H9 (cell line): Measurements from ENCODE around the gene MAGEA12. TPM values are rescaled to one million over a fixed set of nuclear protein-coding genes. Genes with fewer than 3 reads are reported as not detected.
"Not testable (repeated sequence)": the region's sequence is repeated elsewhere in the genome, so short reads cannot be mapped to it uniquely, and the experiment has no call there.

Experiments
- DNase-seq: peaks from one replicate; pipeline ENCODE4 v3.0.0-alpha.2; 2017
- H2AFZ ChIP-seq: one replicate; pipeline ENCODE4 v1.6.1; 2013; ENCODE audit warnings: mild to moderate bottlenecking, low read length, control low read depth, moderate library complexity
- H2AK5ac ChIP-seq: 2 replicates; pipeline ENCODE4 v1.6.1; 2013; ENCODE audit warnings: low read length, control low read depth, mixed read lengths; ENCODE audit not compliant: insufficient read length
- H2BK120ac ChIP-seq: one replicate; pipeline ENCODE4 v1.6.1; 2013; ENCODE audit warnings: low read depth, mild to moderate bottlenecking, low read length, control low read depth, inconsistent platforms; ENCODE audit not compliant: poor library complexity, severe bottlenecking
- H2BK12ac ChIP-seq: 2 replicates; pipeline ENCODE4 v1.6.1; 2013; ENCODE audit warnings: low read length, control low read depth, mixed read lengths, low read depth; ENCODE audit not compliant: insufficient read length
- H2BK15ac ChIP-seq: 2 replicates; pipeline ENCODE4 v1.6.1; 2013; ENCODE audit warnings: low read depth, low read length, control low read depth
- H2BK20ac ChIP-seq: one replicate; pipeline ENCODE4 v1.6.1; 2013; ENCODE audit warnings: low read depth, mild to moderate bottlenecking, low read length, control low read depth, inconsistent platforms; ENCODE audit not compliant: poor library complexity, severe bottlenecking
- H2BK5ac ChIP-seq: 2 replicates; pipeline ENCODE4 v1.6.1; 2013; ENCODE audit warnings: low read length, control low read depth, mixed read lengths; ENCODE audit not compliant: insufficient read length
- H3K14ac ChIP-seq: 2 replicates; pipeline ENCODE4 v1.6.1; 2013; ENCODE audit warnings: low read length, control low read depth; ENCODE audit not compliant: insufficient read depth
- H3K18ac ChIP-seq: 2 replicates; pipeline ENCODE4 v1.6.1; 2013; ENCODE audit warnings: low read depth, mild to moderate bottlenecking, mixed read lengths, low read length, control low read depth; ENCODE audit not compliant: insufficient read length
- H3K23ac ChIP-seq: 2 replicates; pipeline ENCODE4 v1.6.1; 2013; ENCODE audit warnings: low read length, control low read depth, mixed read lengths, low read depth; ENCODE audit not compliant: insufficient read length
- H3K23me2 ChIP-seq: 2 replicates; pipeline ENCODE4 v1.6.1; 2013; ENCODE audit warnings: low read depth, mild to moderate bottlenecking, mixed read lengths, low read length, control low read depth; ENCODE audit not compliant: insufficient read length, poor library complexity, severe bottlenecking
- H3K27ac ChIP-seq: 2 replicates; pipeline ENCODE4 v1.5.1; 2013; ENCODE audit warnings: low read length, control low read depth, mixed read lengths, low read depth; ENCODE audit not compliant: insufficient read length
- H3K27me3 ChIP-seq: 2 replicates; pipeline ENCODE4 v1.6.1; 2013; ENCODE audit warnings: low read length, control low read depth, inconsistent platforms; ENCODE audit not compliant: insufficient read depth
- H3K4ac ChIP-seq: 2 replicates; pipeline ENCODE4 v1.6.1; 2013; ENCODE audit warnings: low read depth, mild to moderate bottlenecking, control low read depth, inconsistent platforms, low read length, moderate library complexity
- H3K4me1 ChIP-seq: 2 replicates; pipeline ENCODE4 v1.6.1; 2013; ENCODE audit warnings: low read length, control low read depth, inconsistent platforms; ENCODE audit not compliant: insufficient read depth
- H3K4me2 ChIP-seq: 2 replicates; pipeline ENCODE4 v1.6.1; 2013; ENCODE audit warnings: low read length, control low read depth, mixed read lengths; ENCODE audit not compliant: insufficient read length, insufficient read depth
- H3K56ac ChIP-seq: 2 replicates; pipeline ENCODE4 v1.6.1; 2013; ENCODE audit warnings: low read depth, mild to moderate bottlenecking, mixed read lengths, low read length, control low read depth; ENCODE audit not compliant: insufficient read length
- H3K79me1 ChIP-seq: 2 replicates; pipeline ENCODE4 v1.6.1; 2013; ENCODE audit warnings: low read depth, mild to moderate bottlenecking, moderate library complexity, low read length, control low read depth, inconsistent platforms; ENCODE audit not compliant: insufficient read depth, poor library complexity, severe bottlenecking
- H3K79me2 ChIP-seq: 2 replicates; pipeline ENCODE4 v1.6.1; 2013; ENCODE audit warnings: low read length, control low read depth, inconsistent platforms; ENCODE audit not compliant: insufficient read depth
- H3K9ac ChIP-seq: 2 replicates; pipeline ENCODE4 v1.6.1; 2013; ENCODE audit warnings: low read length, control low read depth, mixed read lengths; ENCODE audit not compliant: insufficient read length; ENCODE audit errors: extremely low read depth
- H3K9me3 ChIP-seq: one replicate; pipeline ENCODE4 v1.6.1; 2013; ENCODE audit warnings: low read depth, low read length, inconsistent platforms; ENCODE audit not compliant: control insufficient read depth
- H3T11ph ChIP-seq: one replicate; pipeline ENCODE4 v1.6.1; 2013; ENCODE audit warnings: mild to moderate bottlenecking, low read length, control low read depth, inconsistent platforms
- H4K20me1 ChIP-seq: one replicate; pipeline ENCODE4 v1.6.1; 2013; ENCODE audit not compliant: control insufficient read depth, insufficient read length, insufficient read depth
- H4K5ac ChIP-seq: 2 replicates; pipeline ENCODE4 v1.6.1; 2013; ENCODE audit warnings: low read depth, mild to moderate bottlenecking, mixed read lengths, low read length, control low read depth; ENCODE audit not compliant: insufficient read length
- H4K8ac ChIP-seq: replicated peaks from 2 replicates; pipeline ENCODE4 v1.6.1; 2013; ENCODE audit warnings: low read length, control low read depth, mixed read lengths, low read depth; ENCODE audit not compliant: insufficient read length
- H4K91ac ChIP-seq: 2 replicates; pipeline ENCODE4 v1.6.1; 2013; ENCODE audit warnings: low read depth, mild to moderate bottlenecking, moderate library complexity, mixed read lengths, low read length, control low read depth; ENCODE audit not compliant: insufficient read length
- H3K27ac Mint-ChIP-seq, 3 experiments: 2 replicates in 2 of 3; 3 replicates in 1 of 3; pipeline ENCODE4 v1.8.0; 2020 to 2021; ENCODE audit warnings: mixed read lengths in 3 of 3, mild to moderate bottlenecking in 1 of 3, moderate library complexity in 1 of 3
- H3K27me3 Mint-ChIP-seq: 2 replicates; pipeline ENCODE4 v1.8.0; 2021; ENCODE audit warnings: low read depth, mild to moderate bottlenecking, moderate library complexity, mixed read lengths
- H3K36me3 Mint-ChIP-seq, 3 experiments: 2 replicates in 2 of 3; 3 replicates in 1 of 3; pipeline ENCODE4 v1.8.0; 2020 to 2021; ENCODE audit warnings: low read depth in 3 of 3, mixed read lengths in 3 of 3; ENCODE audit not compliant: insufficient read depth in 1 of 3
- H3K4me1 Mint-ChIP-seq, 2 experiments: 2 replicates each; pipeline ENCODE4 v1.8.0; 2020; ENCODE audit warnings: mixed read lengths in 2 of 2
- H3K4me3 Mint-ChIP-seq, 2 experiments: 2 replicates in 1 of 2; 3 replicates in 1 of 2; pipeline ENCODE4 v1.8.0; 2020 to 2021; ENCODE audit warnings: mild to moderate bottlenecking in 2 of 2, mixed read lengths in 2 of 2, moderate library complexity in 1 of 2
- H3K9me3 Mint-ChIP-seq, 2 experiments: 2 replicates in 1 of 2; 3 replicates in 1 of 2; pipeline ENCODE4 v1.8.0; 2020; ENCODE audit warnings: mild to moderate bottlenecking in 2 of 2, mixed read lengths in 2 of 2, moderate library complexity in 1 of 2
- CTCF ChIP-seq: fragments of 200-600 bp; sonication (generic); conservative IDR thresholded peaks from 3 replicates; pipeline ENCODE4 v1.8.0; 2021; ENCODE audit warnings: antibody characterized with exemption, mild to moderate bottlenecking
- whole genome bisulfite sequencing: extraction: QIAGEN DNeasy Blood & Tissue Kit; methylation state at CpG from one replicate; pipeline ENCODE4 v1.1.7; 2013; ENCODE audit warnings: missing lambda C conversion rate, low lambda C conversion rate, mixed read lengths; ENCODE audit not compliant: insufficient read length; ENCODE audit errors: extremely low coverage; 5-methylcytosine and 5-hydroxymethylcytosine counted together
- total RNA-seq: library from RNA; stranded (reverse); gene quantifications from 2 replicates; pipeline ENCODE4 v1.2.1, GENCODE V29; 2021

MAGEA12 gene
- total RNA-seq, 1 experiment from 2014 or later = not detected

GRCh38 chrX:152738560-152738959 lies 5.0 kb downstream of the MAGEA12 start:
- H2BK20ac ChIP-seq = no peak overlapping the region
- H3K27ac ChIP-seq = no peak overlapping the region
- H3K9me3 Mint-ChIP-seq = peaks cover 61 to 75% of the 10 kb centered on the region in 2 experiments
- H2BK5ac ChIP-seq = no peak overlapping the region
- H3K4me2 ChIP-seq = no peak overlapping the region
- no peak overlapping the region for H2AFZ ChIP-seq
- no peak overlapping the region for H3K56ac ChIP-seq
- H2BK15ac ChIP-seq = no peak overlapping the region
- H3K4me1 ChIP-seq = no peaks in the 10 kb centered on the region
- no peak overlapping the region for H3K27ac Mint-ChIP-seq
- peaks cover 13% of the 10 kb centered on the region for H3K9me3 ChIP-seq
- no peaks in the 10 kb centered on the region for H3K79me2 ChIP-seq
- no peak overlapping the region for H3K18ac ChIP-seq
- no peak overlapping the region for H3K9ac ChIP-seq
- no peak overlapping the region for H3K23ac ChIP-seq
- H2BK12ac ChIP-seq = no peak overlapping the region
- H3K36me3 Mint-ChIP-seq = peaks cover 0 to 2% (median 1%) of the 10 kb centered on the region in 3 experiments; a peak in 3 of 7 replicates
- no peak for DNase-seq
- no peak overlapping the region for H3T11ph ChIP-seq
- no peak overlapping the region for H4K91ac ChIP-seq
- no peak overlapping the region for H3K4me3 Mint-ChIP-seq
- H3K23me2 ChIP-seq = no peaks in the 10 kb centered on the region
- no peak overlapping the region for H4K5ac ChIP-seq
- H3K4me1 Mint-ChIP-seq = no peaks in the 10 kb centered on the region
- no peak overlapping the region for H2AK5ac ChIP-seq
- H4K8ac ChIP-seq = no peak overlapping the region
- no peaks in the 10 kb centered on the region for H3K79me1 ChIP-seq
- H3K27me3 Mint-ChIP-seq = peaks cover 9% of the 10 kb centered on the region
- no peak overlapping the region for H2BK120ac ChIP-seq
- H3K4ac ChIP-seq = no peak overlapping the region
- TF ChIP-seq CTCF = no peak
- H3K14ac ChIP-seq = no peak overlapping the region
- H4K20me1 ChIP-seq = no peaks in the 10 kb centered on the region
- WGBS = no CpG with 5 or more reads among the region's 5 CpGs
- no peaks in the 10 kb centered on the region for H3K27me3 ChIP-seq

- H3K4me3 Mint-ChIP-seq, H3K79me2 ChIP-seq, H2BK15ac ChIP-seq, H4K20me1 ChIP-seq, DNase-seq, H4K5ac ChIP-seq, H3K9me3 Mint-ChIP-seq, H3K4me1 Mint-ChIP-seq, H3K4me1 ChIP-seq, H3T11ph ChIP-seq, H2BK12ac ChIP-seq, H3K23me2 ChIP-seq, H3K27me3 ChIP-seq, H3K27ac Mint-ChIP-seq, H3K14ac ChIP-seq, H2BK120ac ChIP-seq, H3K4me2 ChIP-seq, H3K9ac ChIP-seq, H3K27ac ChIP-seq, H4K8ac ChIP-seq, H3K79me1 ChIP-seq, H3K4ac ChIP-seq, H2AK5ac ChIP-seq, H2AFZ ChIP-seq, H3K9me3 ChIP-seq, H3K27me3 Mint-ChIP-seq, H3K36me3 Mint-ChIP-seq, H2BK20ac ChIP-seq, H3K23ac ChIP-seq, H3K18ac ChIP-seq, H2BK5ac ChIP-seq, H3K56ac ChIP-seq, H4K91ac ChIP-seq: not testable (repeated sequence)
- no CpG with 5 or more reads among the region's 35 CpGs for WGBS
Measured at GRCh38 chrX:152753686-152754650, 20.4 kb downstream of the MAGEA12 start, which contains the start of gene MAGEA2. Gene MAGEA2 (minus strand): TSS chrX:152753842. CDS start chrX:152751363, 2,479 bp downstream.
